HepG2 (cell line): ENCODE data around the gene ZNF277. TPM values are rescaled to one million over a fixed set of nuclear protein-coding genes. Genes with fewer than 3 reads are reported as not detected.
A peak's percentile ranks its signal among the peaks of the same experiment; 100 is the strongest.
"Not testable (repeated sequence)": the region's sequence is repeated elsewhere in the genome, so short reads cannot be mapped to it uniquely, and the experiment has no call there.

Experiments used
- ATAC-seq: fragments of 200-7000 bp; cut with Tn5 transposase; 3 replicates; pipeline ENCODE4 v1.9.1; 2020; ENCODE audit warnings: mild to moderate bottlenecking, moderate library complexity
- BruUV-seq: library from RNA; stranded (reverse); fragments of 400-500 nt; replicated peaks from 2 replicates; lab custom pipeline; 2021; lab: Mats Ljungman, UMichigan
- CTCF ChIA-PET: fragments of 300-600 bp; formaldehyde crosslinking; extraction: SDS; loops from one replicate; lab custom pipeline; 2021; ENCODE audit warnings: low total read pairs, inconsistent platforms, low intra/inter-chr PET ratio; lab: Yijun Ruan, JAX
- POLR2A ChIA-PET: fragments of 350-600 bp; sonication (Branson Sonifier 250); formaldehyde crosslinking; loops from one replicate; lab custom pipeline; 2020; ENCODE audit warnings: antibody characterized with exemption, inconsistent platforms; lab: Yijun Ruan, JAX
- DNase-seq: peaks from one replicate; pipeline ENCODE4 v3.0.0-alpha.2; 2015; ENCODE audit warnings: low spot score
- FAIRE-seq: peaks from 3 replicates; lab custom pipeline; 2011; peaks lifted over from hg19 to GRCh38; lab: Jason Lieb, UNC
- H2AFZ ChIP-seq: one replicate; pipeline ENCODE4 v1.6.1; 2011; ENCODE audit warnings: low read length, inconsistent platforms
- H3K27ac ChIP-seq: fragments of 300-600 bp; 3 replicates; pipeline ENCODE4 v1.8.0; 2011; ENCODE audit warnings: mixed run types, mild to moderate bottlenecking, mixed read lengths, low read length, inconsistent platforms; ENCODE audit not compliant: insufficient read depth; ENCODE audit errors: extremely low read length
- H3K27me3 ChIP-seq, 2 experiments: fragments of 200-600 bp in 1 of 2; 2 replicates in 1 of 2; 3 replicates in 1 of 2; pipeline versions ENCODE4 v1.6.0 to v1.8.0; 2011; ENCODE audit warnings: low read length in 2 of 2, mild to moderate bottlenecking in 2 of 2, moderate library complexity in 2 of 2, inconsistent platforms in 1 of 2; ENCODE audit not compliant: insufficient read depth in 2 of 2, control insufficient read depth in 1 of 2
- H3K36me3 ChIP-seq, 2 experiments: fragments of 200-600 bp in 1 of 2; replicated peaks in 1 of 2; 2 replicates in 1 of 2; 3 replicates in 1 of 2; pipeline versions ENCODE4 v1.5.1 to v1.8.0; 2011; ENCODE audit warnings: low read length in 2 of 2, inconsistent platforms in 1 of 2; ENCODE audit not compliant: insufficient read depth in 2 of 2, control insufficient read depth in 1 of 2
- H3K4me1 ChIP-seq: 2 replicates; pipeline ENCODE4 v1.5.1; 2012; ENCODE audit warnings: low read length, inconsistent platforms; ENCODE audit not compliant: insufficient read depth
- H3K4me2 ChIP-seq: 2 replicates; pipeline ENCODE4 v1.6.0; 2011; ENCODE audit warnings: low read depth, low read length, inconsistent platforms
- H3K4me3 ChIP-seq, 3 experiments: fragments of 200-600 bp in 1 of 3; sonication (generic), shearing (Covaris generic) in 1 of 3; replicated peaks in 1 of 3; 2 replicates each; pipeline ENCODE4 v1.5.1; 2011 to 2016; ENCODE audit warnings: low read length in 3 of 3, inconsistent platforms in 2 of 3, low read depth in 2 of 3, mild to moderate bottlenecking in 2 of 3, control low read depth in 1 of 3, mixed read lengths in 1 of 3; ENCODE audit not compliant: insufficient read depth in 1 of 3
- H3K79me2 ChIP-seq: one replicate; pipeline ENCODE4 v1.6.1; 2011; ENCODE audit warnings: low read length, inconsistent platforms; ENCODE audit not compliant: insufficient read depth
- H3K9ac ChIP-seq: 2 replicates; pipeline ENCODE4 v1.6.0; 2011; ENCODE audit warnings: mild to moderate bottlenecking, low read depth, low read length, inconsistent platforms; ENCODE audit not compliant: insufficient read depth
- H3K9me3 ChIP-seq: 2 replicates; pipeline ENCODE4 v1.5.1; 2012; ENCODE audit warnings: mild to moderate bottlenecking, low read length
- H4K20me1 ChIP-seq: 2 replicates; pipeline ENCODE4 v1.6.0; 2011; ENCODE audit warnings: inconsistent platforms, mild to moderate bottlenecking, low read length, moderate library complexity; ENCODE audit not compliant: insufficient read depth
- DMAP1 ChIP-seq: IDR thresholded peaks from 2 replicates; pipeline ENCODE4 v1.6.1; 2016
- FOXA3 ChIP-seq: IDR thresholded peaks from 2 replicates; pipeline ENCODE4 v1.6.1; 2016; ENCODE audit warnings: missing genetic modification reagents, missing compliant biosample characterization
- MYC ChIP-seq: sonication (generic); formaldehyde crosslinking; IDR thresholded peaks from 2 replicates; pipeline ENCODE4 v1.9.0; 2021; ENCODE audit warnings: missing genetic modification reagents, borderline replicate concordance
- NONO ChIP-seq, 2 experiments: fragments of 450-650 bp in 1 of 2; sonication (generic) in 1 of 2; formaldehyde crosslinking in 1 of 2; IDR thresholded peaks in 1 of 2; conservative IDR thresholded peaks in 1 of 2; 2 replicates each; pipeline versions ENCODE4 v1.6.1 to v1.8.0; 2017 to 2022; ENCODE audit warnings: mild to moderate bottlenecking in 1 of 2, missing genetic modification reagents in 1 of 2, moderate library complexity in 1 of 2
- NRL ChIP-seq: sonication (generic); formaldehyde crosslinking; IDR thresholded peaks from 2 replicates; pipeline ENCODE4 v1.5.0; 2020; ENCODE audit warnings: missing genetic modification reagents, mild to moderate bottlenecking, moderate library complexity, borderline replicate concordance
- POLR2A ChIP-seq, 2 experiments: IDR thresholded peaks; 2 replicates each; pipeline ENCODE4 v1.6.1; 2011; ENCODE audit warnings: low read depth in 2 of 2, low read length in 2 of 2, mild to moderate bottlenecking in 1 of 2, moderate library complexity in 1 of 2; ENCODE audit not compliant: insufficient read depth in 1 of 2
- POLR2AphosphoS5 ChIP-seq: IDR thresholded peaks from 2 replicates; pipeline ENCODE4 v1.6.1; 2012; ENCODE audit warnings: low read depth, low read length
- RBFOX2 ChIP-seq: fragments of 200-400 bp; formaldehyde crosslinking; IDR thresholded peaks from 2 replicates; pipeline ENCODE4 v1.6.1; 2017; ENCODE audit warnings: low read depth, mild to moderate bottlenecking, low read length
- SALL1 ChIP-seq: sonication (generic); formaldehyde crosslinking; IDR thresholded peaks from 2 replicates; pipeline ENCODE4 v1.8.0; 2022; ENCODE audit warnings: mild to moderate bottlenecking, missing genetic modification reagents
- TEAD3 ChIP-seq: optimal IDR thresholded peaks from 2 replicates; pipeline ENCODE3; 2016; ENCODE audit warnings: borderline replicate concordance
- YY1 ChIP-seq: IDR thresholded peaks from 2 replicates; pipeline ENCODE4 v1.6.1; 2011; ENCODE audit warnings: low read length, low read depth, moderate library complexity, mild to moderate bottlenecking; ENCODE audit not compliant: insufficient read depth, insufficient replicate concordance
- ZNF317 ChIP-seq: sonication (generic); formaldehyde crosslinking; IDR thresholded peaks from 2 replicates; pipeline ENCODE4 v1.5.0; 2020; ENCODE audit warnings: mild to moderate bottlenecking, missing genetic modification reagents
- WGBS: methylation state at CpG from one replicate; pipeline ENCODE4 v1.1.6; 2017; ENCODE audit warnings: low lambda C conversion rate; 5-methylcytosine and 5-hydroxymethylcytosine counted together
- in situ Hi-C: cut with HindIII; loops from 2 replicates; pipeline ENCODE4 v1.10.0; 2017; ENCODE audit warnings: low pct_unique_long_range_greater_than_20kb; ENCODE audit not compliant: extremely low pct_ligation_motif_present
- intact Hi-C: fragments of 100-400 bp; cut with micrococcal nuclease; formaldehyde crosslinking; loops from one replicate; pipeline ENCODE4 v1.10.0; 2022; ENCODE audit not compliant: unreplicated experiment
- polyA plus RNA-seq, 8 experiments: library from polyadenylated mRNA; depleted of rRNA in 3 of 8; stranded (reverse) in 7 of 8; unstranded in 1 of 8; fragments of >200 nt; fragmentation: Illumina TruSeq in 4 of 8; extraction: Trizol in 4 of 8; gene quantifications; 2 replicates each; pipeline versions ENCODE4 v1.2.1 to v1.2.3, GENCODE V29; 2011 to 2016; ENCODE audit warnings: low read depth in 4 of 8, missing spikeins in 1 of 8, mixed read lengths in 1 of 8; ENCODE audit not compliant: insufficient read depth in 1 of 8
- total RNA-seq, 5 experiments: library from RNA; depleted of rRNA; stranded (reverse); fragments of >200 nt; fragmentation: Illumina TruSeq; extraction: Trizol; gene quantifications; 2 replicates each; pipeline ENCODE4 v1.2.3, GENCODE V29; 2016; ENCODE audit warnings: low read depth in 1 of 5
- TF ChIP-seq, protein P1 (sequence below): sonication (generic); formaldehyde crosslinking; IDR thresholded peaks from 2 replicates; pipeline ENCODE4 v1.9.0; 2022; ENCODE audit warnings: missing genetic modification reagents, mild to moderate bottlenecking, borderline replicate concordance
- TF ChIP-seq, protein P2 (sequence below): sonication (generic); formaldehyde crosslinking; IDR thresholded peaks from 2 replicates; pipeline ENCODE4 v1.5.1; 2020; ENCODE audit warnings: mild to moderate bottlenecking, missing genetic modification reagents, moderate library complexity
- TF ChIP-seq, protein P3 (sequence below): sonication (generic); formaldehyde crosslinking; IDR thresholded peaks from 2 replicates; pipeline ENCODE4 v1.8.0; 2022; ENCODE audit warnings: low read depth, missing genetic modification reagents
- TF ChIP-seq, protein P4 (sequence below): IDR thresholded peaks from 2 replicates; pipeline ENCODE4 v1.6.1; 2012; ENCODE audit warnings: inconsistent platforms

ZNF277 gene
- total and polyA plus RNA-seq, 2 of the 13 experiments (the other 11 are each of a cell fraction or from before 2014, with no cell fraction given), result 29.1 to 30.1 TPM

DNA sequence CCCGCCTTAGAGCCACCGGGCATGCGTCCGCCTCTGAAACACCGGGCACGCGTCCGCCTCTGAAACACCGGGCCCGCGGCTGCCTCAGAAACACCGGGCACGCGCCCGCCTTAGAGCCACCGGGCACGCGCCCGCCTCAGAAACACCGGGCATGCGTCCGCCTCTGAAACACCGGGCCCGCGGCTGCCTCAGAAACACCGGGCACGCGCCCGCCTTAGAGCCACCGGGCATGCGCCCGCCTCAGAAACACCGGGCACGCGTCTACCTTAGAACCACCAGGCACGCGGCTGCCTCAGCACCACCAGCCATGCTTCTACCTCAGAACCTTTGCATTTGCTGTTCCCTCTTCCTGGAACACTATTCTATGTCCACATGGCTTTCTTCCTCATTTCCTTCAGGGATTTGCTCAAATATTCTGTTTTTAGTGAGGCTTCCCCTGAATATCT lies 185.4 kb downstream of the ZNF277 start:
- CTCF ChIA-PET; BruUV-seq; TF ChIP-seq NONO (IDR thresholded peaks at IDR 0.05): not testable (repeated sequence)
- TF ChIP-seq NONO (CRISPR knock-in tag; conservative IDR thresholded peaks at IDR 0.05), result 0 out of 2 replicates have a peak, but pooled peaks have one; percentile 21
- TF ChIP-seq MYC (CRISPR knock-in tag), result peak; percentile 73
- TF ChIP-seq SALL1 (CRISPR knock-in tag), result peak; percentile 24; the same call in 1 of the 2 replicates
- TF ChIP-seq POLR2A (IDR thresholded peaks at IDR 0.05; ENCODE audit: insufficient read depth in 1 of 2, low read depth in 2 of 2, low read length in 2 of 2), result peak in 1 of 2 experiments; percentile 36; a peak in 2 of 4 replicates
- peak; percentile 25; the same call in 1 of the 2 replicates for TF ChIP-seq FOXA3 (CRISPR knock-in tag)
- peak; percentile 34; the same call in 1 of the 2 replicates for TF ChIP-seq DMAP1 (CRISPR knock-in tag)
- TF ChIP-seq, protein P1, sequence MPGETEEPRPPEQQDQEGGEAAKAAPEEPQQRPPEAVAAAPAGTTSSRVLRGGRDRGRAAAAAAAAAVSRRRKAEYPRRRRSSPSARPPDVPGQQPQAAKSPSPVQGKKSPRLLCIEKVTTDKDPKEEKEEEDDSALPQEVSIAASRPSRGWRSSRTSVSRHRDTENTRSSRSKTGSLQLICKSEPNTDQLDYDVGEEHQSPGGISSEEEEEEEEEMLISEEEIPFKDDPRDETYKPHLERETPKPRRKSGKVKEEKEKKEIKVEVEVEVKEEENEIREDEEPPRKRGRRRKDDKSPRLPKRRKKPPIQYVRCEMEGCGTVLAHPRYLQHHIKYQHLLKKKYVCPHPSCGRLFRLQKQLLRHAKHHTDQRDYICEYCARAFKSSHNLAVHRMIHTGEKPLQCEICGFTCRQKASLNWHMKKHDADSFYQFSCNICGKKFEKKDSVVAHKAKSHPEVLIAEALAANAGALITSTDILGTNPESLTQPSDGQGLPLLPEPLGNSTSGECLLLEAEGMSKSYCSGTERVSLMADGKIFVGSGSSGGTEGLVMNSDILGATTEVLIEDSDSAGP (CRISPR knock-in tag), result peak; percentile 26; the same call in 1 of the 2 replicates
- TF ChIP-seq, protein P2, sequence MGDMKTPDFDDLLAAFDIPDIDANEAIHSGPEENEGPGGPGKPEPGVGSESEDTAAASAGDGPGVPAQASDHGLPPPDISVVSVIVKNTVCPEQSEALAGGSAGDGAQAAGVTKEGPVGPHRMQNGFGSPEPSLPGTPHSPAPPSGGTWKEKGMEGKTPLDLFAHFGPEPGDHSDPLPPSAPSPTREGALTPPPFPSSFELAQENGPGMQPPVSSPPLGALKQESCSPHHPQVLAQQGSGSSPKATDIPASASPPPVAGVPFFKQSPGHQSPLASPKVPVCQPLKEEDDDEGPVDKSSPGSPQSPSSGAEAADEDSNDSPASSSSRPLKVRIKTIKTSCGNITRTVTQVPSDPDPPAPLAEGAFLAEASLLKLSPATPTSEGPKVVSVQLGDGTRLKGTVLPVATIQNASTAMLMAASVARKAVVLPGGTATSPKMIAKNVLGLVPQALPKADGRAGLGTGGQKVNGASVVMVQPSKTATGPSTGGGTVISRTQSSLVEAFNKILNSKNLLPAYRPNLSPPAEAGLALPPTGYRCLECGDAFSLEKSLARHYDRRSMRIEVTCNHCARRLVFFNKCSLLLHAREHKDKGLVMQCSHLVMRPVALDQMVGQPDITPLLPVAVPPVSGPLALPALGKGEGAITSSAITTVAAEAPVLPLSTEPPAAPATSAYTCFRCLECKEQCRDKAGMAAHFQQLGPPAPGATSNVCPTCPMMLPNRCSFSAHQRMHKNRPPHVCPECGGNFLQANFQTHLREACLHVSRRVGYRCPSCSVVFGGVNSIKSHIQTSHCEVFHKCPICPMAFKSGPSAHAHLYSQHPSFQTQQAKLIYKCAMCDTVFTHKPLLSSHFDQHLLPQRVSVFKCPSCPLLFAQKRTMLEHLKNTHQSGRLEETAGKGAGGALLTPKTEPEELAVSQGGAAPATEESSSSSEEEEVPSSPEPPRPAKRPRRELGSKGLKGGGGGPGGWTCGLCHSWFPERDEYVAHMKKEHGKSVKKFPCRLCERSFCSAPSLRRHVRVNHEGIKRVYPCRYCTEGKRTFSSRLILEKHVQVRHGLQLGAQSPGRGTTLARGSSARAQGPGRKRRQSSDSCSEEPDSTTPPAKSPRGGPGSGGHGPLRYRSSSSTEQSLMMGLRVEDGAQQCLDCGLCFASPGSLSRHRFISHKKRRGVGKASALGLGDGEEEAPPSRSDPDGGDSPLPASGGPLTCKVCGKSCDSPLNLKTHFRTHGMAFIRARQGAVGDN (CRISPR knock-in tag), result peak; percentile 76
- peak; percentile 62 for TF ChIP-seq RBFOX2
- peak; percentile 24; the same call in 1 of the 2 replicates for TF ChIP-seq POLR2AphosphoS5
- peak; percentile 50; the same call in 1 of the 2 replicates for TF ChIP-seq NRL (CRISPR knock-in tag)
- TF ChIP-seq, protein P3, sequence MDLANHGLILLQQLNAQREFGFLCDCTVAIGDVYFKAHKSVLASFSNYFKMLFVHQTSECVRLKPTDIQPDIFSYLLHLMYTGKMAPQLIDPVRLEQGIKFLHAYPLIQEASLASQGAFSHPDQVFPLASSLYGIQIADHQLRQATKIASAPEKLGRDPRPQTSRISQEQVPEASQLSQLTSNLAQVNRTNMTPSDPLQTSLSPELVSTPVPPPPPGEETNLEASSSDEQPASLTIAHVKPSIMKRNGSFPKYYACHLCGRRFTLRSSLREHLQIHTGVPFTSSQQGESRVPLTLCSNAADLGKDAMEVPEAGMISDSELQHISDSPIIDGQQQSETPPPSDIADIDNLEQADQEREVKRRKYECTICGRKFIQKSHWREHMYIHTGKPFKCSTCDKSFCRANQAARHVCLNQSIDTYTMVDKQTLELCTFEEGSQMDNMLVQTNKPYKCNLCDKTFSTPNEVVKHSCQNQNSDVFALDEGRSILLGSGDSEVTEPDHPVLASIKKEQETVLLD, result 0 out of 2 replicates have a peak, but pooled peaks have one; percentile 34
- TF ChIP-seq ZNF317, result 0 out of 2 replicates have a peak, but pooled peaks have one; percentile 25
- TF ChIP-seq YY1, result peak; percentile 45
- TF ChIP-seq TEAD3, result peak; percentile 17
- TF ChIP-seq, protein P4, sequence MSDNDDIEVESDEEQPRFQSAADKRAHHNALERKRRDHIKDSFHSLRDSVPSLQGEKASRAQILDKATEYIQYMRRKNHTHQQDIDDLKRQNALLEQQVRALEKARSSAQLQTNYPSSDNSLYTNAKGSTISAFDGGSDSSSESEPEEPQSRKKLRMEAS, result peak; percentile 81

More for the DNA sequence above, 185.4 kb downstream of the ZNF277 start:
- WGBS, result 3% methylated on average over 10 of the region's 37 CpGs
- H3K79me2 ChIP-seq, H3K27me3 ChIP-seq, in situ Hi-C loops, H3K4me1 ChIP-seq, FAIRE-seq, H3K36me3 ChIP-seq, H4K20me1 ChIP-seq, H3K9me3 ChIP-seq, POLR2A ChIA-PET: not testable (repeated sequence)
- Histone ChIP-seq H3K4me3 (peak overlapping the region; percentile 52 to 75 (median 69)), H3K9ac (peak overlapping the region; percentile 72), H3K4me2 (peak overlapping the region; percentile 79), H3K27ac (peak overlapping the region; percentile 69), H2AFZ (peak overlapping the region; percentile 84)
- DNase-seq (peak; percentile 32), ATAC-seq (peak; percentile 71)
- intact Hi-C loops, result loop anchor here (2.0 kb wide), 1 partner anchor 185 kb away; the partner anchor contains the start of genes DOCK4 and ZNF277
